Mesothelial cell of epicardium (in vitro differentiated cells): ENCODE measurements around the gene EDA. TPM values are rescaled to one million over a fixed set of nuclear protein-coding genes. Genes with fewer than 3 reads are reported as not detected.

Source experiments
- DNase-seq, 2 experiments: peaks; one replicate each; pipeline ENCODE4 v3.0.0; 2021; ENCODE audit warnings: low spot score in 2 of 2; ENCODE audit not compliant: unreplicated experiment in 2 of 2
- H3K27ac Mint-ChIP-seq: 2 replicates; pipeline ENCODE4 v1.8.0; 2021; ENCODE audit warnings: mixed read lengths
- H3K27me3 Mint-ChIP-seq: 2 replicates; pipeline ENCODE4 v1.8.0; 2021; ENCODE audit warnings: low read depth, mixed read lengths
- H3K36me3 Mint-ChIP-seq: 2 replicates; pipeline ENCODE4 v1.8.0; 2021; ENCODE audit warnings: mixed read lengths
- H3K4me1 Mint-ChIP-seq: 2 replicates; pipeline ENCODE4 v1.8.0; 2021; ENCODE audit warnings: mixed read lengths
- H3K4me3 Mint-ChIP-seq: 2 replicates; pipeline ENCODE4 v1.8.0; 2021; ENCODE audit warnings: mild to moderate bottlenecking, moderate library complexity, mixed read lengths
- H3K9me3 Mint-ChIP-seq: 2 replicates; pipeline ENCODE4 v1.8.0; 2021; ENCODE audit warnings: mixed read lengths
- total RNA-seq: library from RNA; stranded (reverse); gene quantifications from 3 replicates; pipeline ENCODE4 v1.2.1, GENCODE V29; 2021
- TF ChIP-seq, protein P1 (sequence below): fragments of 200-600 bp; sonication (generic); IDR thresholded peaks from one replicate; pipeline ENCODE4 v1.5.0; 2021; ENCODE audit warnings: antibody characterized with exemption; ENCODE audit not compliant: unreplicated experiment

Gene EDA
- total RNA-seq, 1 donor from 2014 or later: 9.2 TPM

DNA sequence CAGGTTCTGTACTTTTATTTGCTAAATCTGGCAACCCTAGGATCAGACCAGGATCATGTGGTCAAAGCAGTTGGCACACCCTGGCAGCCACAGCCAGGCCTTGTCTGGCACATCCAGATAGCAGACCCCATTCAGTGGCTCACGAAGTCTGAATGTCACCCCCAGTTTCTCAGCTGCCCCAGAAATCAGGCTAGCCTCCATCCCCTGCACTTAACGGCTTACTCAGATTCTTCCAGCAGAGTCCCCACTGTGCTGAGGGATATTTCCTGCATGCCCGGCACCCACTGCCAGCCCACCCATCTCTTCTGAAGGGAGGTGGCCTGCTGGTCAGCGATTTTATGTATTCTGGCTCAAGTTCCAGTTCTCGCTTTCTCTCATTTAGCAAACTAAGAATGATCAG lies 438.5 kb downstream of the EDA start:
- H3K27ac Mint-ChIP-seq: no peak overlapping the region
- no peak overlapping the region for H3K4me3 Mint-ChIP-seq
- H3K27me3 Mint-ChIP-seq: no peaks in the 10 kb centered on the region
- no peaks in the 10 kb centered on the region for H3K4me1 Mint-ChIP-seq
- TF ChIP-seq, protein P1, sequence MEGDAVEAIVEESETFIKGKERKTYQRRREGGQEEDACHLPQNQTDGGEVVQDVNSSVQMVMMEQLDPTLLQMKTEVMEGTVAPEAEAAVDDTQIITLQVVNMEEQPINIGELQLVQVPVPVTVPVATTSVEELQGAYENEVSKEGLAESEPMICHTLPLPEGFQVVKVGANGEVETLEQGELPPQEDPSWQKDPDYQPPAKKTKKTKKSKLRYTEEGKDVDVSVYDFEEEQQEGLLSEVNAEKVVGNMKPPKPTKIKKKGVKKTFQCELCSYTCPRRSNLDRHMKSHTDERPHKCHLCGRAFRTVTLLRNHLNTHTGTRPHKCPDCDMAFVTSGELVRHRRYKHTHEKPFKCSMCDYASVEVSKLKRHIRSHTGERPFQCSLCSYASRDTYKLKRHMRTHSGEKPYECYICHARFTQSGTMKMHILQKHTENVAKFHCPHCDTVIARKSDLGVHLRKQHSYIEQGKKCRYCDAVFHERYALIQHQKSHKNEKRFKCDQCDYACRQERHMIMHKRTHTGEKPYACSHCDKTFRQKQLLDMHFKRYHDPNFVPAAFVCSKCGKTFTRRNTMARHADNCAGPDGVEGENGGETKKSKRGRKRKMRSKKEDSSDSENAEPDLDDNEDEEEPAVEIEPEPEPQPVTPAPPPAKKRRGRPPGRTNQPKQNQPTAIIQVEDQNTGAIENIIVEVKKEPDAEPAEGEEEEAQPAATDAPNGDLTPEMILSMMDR: no peak
- DNase-seq: no peak
- H3K9me3 Mint-ChIP-seq: peaks cover 15% of the 10 kb centered on the region
- no peaks in the 10 kb centered on the region for H3K36me3 Mint-ChIP-seq

DNA sequence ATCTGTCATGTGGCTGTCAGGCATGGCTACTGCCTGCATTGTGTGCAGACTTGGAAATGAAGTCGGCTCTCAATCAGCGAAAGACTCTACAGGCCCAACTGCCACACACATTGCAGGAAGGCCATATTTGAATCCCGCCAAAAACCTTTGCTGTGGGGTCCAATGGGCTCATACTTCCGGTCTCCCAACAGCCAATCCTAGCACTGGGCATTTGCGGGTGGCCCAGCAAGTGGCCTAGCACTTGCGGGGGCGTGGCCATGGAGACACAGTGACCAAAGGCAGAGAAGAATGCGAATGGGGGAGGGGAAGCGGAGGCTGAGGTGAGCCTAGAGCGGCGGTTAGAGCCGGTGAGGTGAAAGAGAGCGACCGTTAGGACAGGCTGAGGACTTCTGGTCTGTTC lies 446.2 kb downstream of the EDA start, which contains the start of gene OTUD6A:
Gene OTUD6A (plus strand): TSS at position 382 of the 400 bp plus-strand sequence. CDS start 68 bp downstream, outside the sequence.
- no peaks in the 10 kb centered on the region for H3K27me3 Mint-ChIP-seq
- no peaks in the 10 kb centered on the region for H3K4me1 Mint-ChIP-seq
- no peak for DNase-seq
- H3K36me3 Mint-ChIP-seq: no peaks in the 10 kb centered on the region
- H3K4me3 Mint-ChIP-seq: no peak within 1 kb of the TSS
- H3K27ac Mint-ChIP-seq: no peak within 1 kb of the TSS
- peaks cover 25% of the 10 kb centered on the region for H3K9me3 Mint-ChIP-seq
- TF ChIP-seq, protein P1: no peak

DNA sequence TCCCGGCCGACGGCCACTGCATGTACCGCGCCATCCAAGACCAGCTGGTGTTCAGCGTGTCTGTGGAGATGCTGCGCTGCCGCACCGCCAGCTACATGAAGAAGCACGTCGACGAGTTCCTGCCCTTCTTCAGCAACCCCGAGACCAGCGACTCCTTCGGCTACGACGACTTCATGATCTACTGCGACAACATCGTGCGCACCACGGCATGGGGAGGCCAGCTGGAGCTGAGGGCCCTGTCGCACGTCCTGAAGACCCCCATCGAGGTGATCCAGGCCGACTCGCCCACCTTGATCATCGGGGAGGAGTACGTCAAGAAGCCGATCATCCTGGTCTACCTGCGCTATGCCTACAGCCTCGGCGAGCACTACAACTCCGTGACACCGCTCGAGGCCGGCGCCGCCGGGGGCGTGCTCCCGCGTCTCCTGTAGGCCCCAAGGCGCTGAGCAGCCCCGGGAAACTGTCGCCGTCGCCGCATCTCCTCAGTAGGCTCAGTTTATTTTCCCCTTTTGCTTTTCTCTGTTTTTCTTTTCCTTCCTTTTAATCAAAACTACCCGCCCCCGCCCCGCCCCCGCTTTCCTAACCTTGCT lies 447.1 kb downstream of the EDA start:
- TF ChIP-seq, protein P1: no peak
- no peak for DNase-seq
- no peak overlapping the region for H3K27ac Mint-ChIP-seq
- H3K36me3 Mint-ChIP-seq: no peaks in the 10 kb centered on the region
- H3K4me1 Mint-ChIP-seq: no peaks in the 10 kb centered on the region
- H3K27me3 Mint-ChIP-seq: no peaks in the 10 kb centered on the region
- H3K4me3 Mint-ChIP-seq: no peak overlapping the region
- H3K9me3 Mint-ChIP-seq: peaks cover 21% of the 10 kb centered on the region

DNA sequence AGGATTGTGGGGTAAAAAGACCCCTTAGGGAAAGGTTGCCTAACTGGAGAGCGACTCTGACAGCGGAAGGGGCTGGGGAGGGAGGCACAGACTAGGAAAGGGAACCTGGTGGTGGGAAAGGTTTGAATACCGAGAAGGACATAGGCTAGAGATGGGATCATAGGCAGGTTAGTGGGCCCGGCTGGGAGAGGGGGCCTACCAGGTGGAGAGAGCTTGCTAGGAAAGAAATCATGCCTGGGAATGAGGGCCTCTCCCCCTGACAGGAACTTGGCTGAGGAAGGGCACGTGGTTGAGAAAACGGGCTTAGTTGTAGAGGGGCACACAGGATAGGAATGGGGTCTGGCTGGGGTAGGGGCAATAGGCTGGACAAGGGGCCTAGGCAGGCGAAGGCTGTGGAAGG lies 450.7 kb downstream of the EDA start:
- Mint-ChIP-seq H3K27me3 (peaks cover 5% of the 10 kb centered on the region), H3K9me3 (peaks cover 14% of the 10 kb centered on the region), H3K27ac (no peak overlapping the region), H3K4me3 (no peak overlapping the region), H3K4me1 (no peaks in the 10 kb centered on the region), H3K36me3 (no peaks in the 10 kb centered on the region)
- DNase-seq: no peak
- TF ChIP-seq, protein P1: no peak

DNA sequence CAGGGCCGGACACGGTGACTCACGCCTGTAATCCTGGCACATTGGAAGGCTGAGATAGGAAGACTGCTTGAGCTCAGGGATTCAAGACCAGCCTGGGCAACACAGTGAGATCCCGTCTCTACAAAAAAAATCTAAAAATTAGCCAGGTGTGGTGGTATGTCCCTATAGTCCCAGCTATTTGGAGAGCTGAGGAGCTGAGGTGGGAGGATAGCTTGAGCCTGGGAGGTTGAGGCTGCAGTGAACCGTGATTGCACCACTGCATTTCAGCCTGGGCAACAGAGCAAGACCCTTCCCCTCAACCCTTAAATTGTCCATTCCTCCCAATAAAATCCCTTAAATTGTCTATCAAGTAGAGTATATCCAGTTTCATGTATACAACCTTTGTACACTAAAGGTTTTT lies 463.4 kb downstream of the EDA start:
- H3K4me3 Mint-ChIP-seq: no peak overlapping the region
- no peaks in the 10 kb centered on the region for H3K36me3 Mint-ChIP-seq
- H3K9me3 Mint-ChIP-seq: peaks cover 24% of the 10 kb centered on the region
- H3K27ac Mint-ChIP-seq: no peak overlapping the region
- TF ChIP-seq, protein P1: no peak
- no peaks in the 10 kb centered on the region for H3K27me3 Mint-ChIP-seq
- no peak for DNase-seq
- no peaks in the 10 kb centered on the region for H3K4me1 Mint-ChIP-seq
